ENCODE data around the gene SLC5A3. TPM values are rescaled to one million over a fixed set of nuclear protein-coding genes. Genes with fewer than 3 reads are reported as not detected.

SLC5A3 gene
- total RNA-seq, 1 donor from 2014 or later = 34.0 TPM

DNA sequence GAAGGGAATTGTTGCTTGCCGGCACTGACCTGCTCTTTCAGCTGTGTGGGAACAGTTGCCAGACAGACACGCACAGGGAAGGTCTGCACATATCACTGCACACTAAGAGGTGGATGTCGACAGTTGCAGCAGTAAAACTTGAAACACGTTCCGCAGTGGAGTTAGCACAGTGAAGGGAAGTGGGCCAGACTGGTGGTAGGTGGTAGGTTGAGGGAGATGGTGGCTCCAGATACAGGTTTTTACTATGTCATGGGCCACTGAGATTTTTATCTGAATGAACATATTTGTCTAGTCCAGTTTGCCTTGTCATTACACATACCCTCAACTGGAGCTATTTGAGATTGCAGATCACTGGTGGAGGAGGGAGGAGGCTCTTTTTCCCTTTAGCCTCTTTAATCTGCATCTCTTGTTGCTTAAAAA, 13.5 kb downstream of the SLC5A3 start:
- H3K4me3 ChIP-seq (ENCODE audit: low read depth, low read length) = no peak overlapping the region
- H3K36me3 ChIP-seq (ENCODE audit: control insufficient read depth, insufficient read depth, low read length) = no peaks in the 10 kb centered on the region
- no peaks in the 10 kb centered on the region for H3K27me3 ChIP-seq (ENCODE audit: control insufficient read depth, insufficient read depth, low read length)
- no peak for DNase-seq (ENCODE audit: low read depth)
- no peak for TF ChIP-seq CTCF (IDR thresholded peaks at IDR 0.05; ENCODE audit: insufficient read depth, low read length, severe bottlenecking)
- FAIRE-seq = no peak

DNA sequence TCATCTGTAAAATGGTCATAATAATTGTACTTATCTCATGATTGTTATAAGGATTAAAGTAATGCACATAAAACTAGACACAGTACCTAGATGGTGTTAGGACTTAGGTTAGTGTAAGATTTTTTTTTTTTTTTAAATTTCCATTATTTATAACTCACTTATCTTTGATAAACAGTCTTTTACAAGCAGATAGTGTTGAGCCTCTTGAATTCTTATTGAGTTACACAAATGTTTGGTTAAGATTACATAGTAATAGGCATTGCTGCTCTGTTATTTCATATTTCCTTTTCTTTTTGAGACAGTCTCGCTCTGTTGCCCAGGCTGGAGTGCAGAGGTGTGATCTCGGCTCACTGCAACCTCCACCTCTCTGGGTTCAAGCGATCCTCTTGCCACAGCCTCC, 15.4 kb downstream of the SLC5A3 start:
- DNase-seq (ENCODE audit: low read depth) (no peak), FAIRE-seq (no peak)
- Histone ChIP-seq H3K27me3 (ENCODE audit: control insufficient read depth, insufficient read depth, low read length) (no peaks in the 10 kb centered on the region), H3K4me3 (ENCODE audit: low read depth, low read length) (no peak overlapping the region), H3K36me3 (ENCODE audit: control insufficient read depth, insufficient read depth, low read length) (no peaks in the 10 kb centered on the region)
- no peak for TF ChIP-seq CTCF (IDR thresholded peaks at IDR 0.05; ENCODE audit: insufficient read depth, low read length, severe bottlenecking)

DNA sequence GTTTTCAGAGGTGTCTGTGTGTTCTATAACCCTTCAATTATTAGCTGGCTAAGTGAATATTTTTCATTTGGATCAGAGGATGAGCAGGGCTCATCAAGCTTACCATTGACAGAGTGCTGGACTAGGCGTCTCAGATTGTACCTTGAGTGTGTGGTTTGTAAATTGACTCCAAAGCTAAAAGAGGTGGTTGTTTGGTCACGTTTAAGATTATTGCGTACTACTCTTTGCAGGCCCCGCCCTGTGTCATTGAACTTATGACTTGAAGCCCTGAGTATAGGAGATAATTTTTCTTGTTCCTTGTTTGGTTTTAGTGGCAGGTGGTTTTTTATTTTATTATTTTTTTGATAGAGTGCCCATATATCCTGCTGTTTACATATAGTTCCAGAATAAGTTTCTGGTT, 17.7 kb downstream of the SLC5A3 start:
- FAIRE-seq (no peak), DNase-seq (ENCODE audit: low read depth) (no peak)
- Histone ChIP-seq H3K36me3 (ENCODE audit: control insufficient read depth, insufficient read depth, low read length) (peaks cover 6% of the 10 kb centered on the region), H3K27me3 (ENCODE audit: control insufficient read depth, insufficient read depth, low read length) (no peaks in the 10 kb centered on the region), H3K4me3 (ENCODE audit: low read depth, low read length) (no peak overlapping the region)
- no peak for TF ChIP-seq CTCF (IDR thresholded peaks at IDR 0.05; ENCODE audit: insufficient read depth, low read length, severe bottlenecking)

GRCh38 chr21:34091607-34092006, 18.2 kb downstream of the SLC5A3 start:
- Histone ChIP-seq H3K4me3 (ENCODE audit: low read depth, low read length) (no peak overlapping the region), H3K27me3 (ENCODE audit: control insufficient read depth, insufficient read depth, low read length) (no peaks in the 10 kb centered on the region), H3K36me3 (ENCODE audit: control insufficient read depth, insufficient read depth, low read length) (peaks cover 9% of the 10 kb centered on the region)
- DNase-seq (ENCODE audit: low read depth) (no peak), FAIRE-seq (no peak)
- peak; percentile 14 for TF ChIP-seq CTCF (IDR thresholded peaks at IDR 0.05; ENCODE audit: insufficient read depth, low read length, severe bottlenecking)

DNA sequence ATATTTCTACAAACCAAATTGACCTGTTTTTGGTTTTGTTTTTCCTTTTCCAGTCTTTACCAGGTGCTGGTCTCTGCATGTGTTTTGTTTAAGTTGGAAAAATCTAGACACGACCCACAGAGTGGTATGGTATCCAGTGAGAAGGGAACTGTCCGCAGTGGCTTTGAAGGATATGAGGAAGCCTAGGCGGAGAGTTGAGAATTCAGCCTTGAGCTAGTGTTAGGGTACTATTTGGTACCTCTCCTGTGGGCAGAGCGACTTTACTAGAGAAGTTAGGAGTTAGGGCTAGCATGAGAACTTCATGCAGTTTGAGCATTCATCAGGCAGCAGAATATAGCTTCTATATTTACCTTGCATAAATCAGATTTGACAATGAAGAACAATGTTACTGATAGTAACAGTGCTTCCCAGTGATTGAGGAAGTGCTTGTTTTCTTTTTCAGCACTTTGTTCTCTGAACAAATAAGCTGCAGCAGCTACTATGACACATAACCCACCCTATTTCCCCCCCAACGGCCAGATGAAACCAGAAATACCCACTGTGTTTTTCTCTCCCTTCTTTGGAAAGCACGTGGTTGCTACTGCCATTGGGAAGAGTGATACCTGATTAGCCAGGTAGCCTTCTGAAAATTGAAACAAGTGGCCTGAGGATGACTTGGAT, 19.0 kb downstream of the SLC5A3 start:
- no peak for DNase-seq (ENCODE audit: low read depth)
- Histone ChIP-seq H3K27me3 (ENCODE audit: control insufficient read depth, insufficient read depth, low read length) (no peaks in the 10 kb centered on the region), H3K4me3 (ENCODE audit: low read depth, low read length) (no peak overlapping the region), H3K36me3 (ENCODE audit: control insufficient read depth, insufficient read depth, low read length) (peaks cover 9% of the 10 kb centered on the region)
- no peak for FAIRE-seq
- TF ChIP-seq CTCF (IDR thresholded peaks at IDR 0.05; ENCODE audit: insufficient read depth, low read length, severe bottlenecking) = no peak

DNA sequence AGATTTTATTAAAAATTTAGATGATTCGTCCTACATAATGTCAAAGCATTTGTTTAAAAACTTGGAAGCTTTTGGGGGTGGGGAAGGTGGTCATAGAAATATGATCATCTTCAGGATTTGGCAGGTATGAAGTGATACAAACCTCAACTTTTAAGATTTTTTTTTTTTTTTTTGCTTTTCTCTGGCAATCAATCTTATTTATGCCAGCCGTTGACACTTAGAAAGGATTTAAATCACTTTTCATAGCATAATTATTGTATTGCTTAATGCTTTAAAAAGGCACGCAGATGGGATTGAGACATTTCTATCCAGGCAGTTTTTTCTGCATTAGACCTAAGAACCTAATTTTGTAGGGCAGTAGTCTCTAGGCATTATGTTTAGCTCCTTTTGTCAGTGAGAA, 19.7 kb downstream of the SLC5A3 start:
- Histone ChIP-seq H3K36me3 (ENCODE audit: control insufficient read depth, insufficient read depth, low read length) (peaks cover 9% of the 10 kb centered on the region), H3K4me3 (ENCODE audit: low read depth, low read length) (no peak overlapping the region), H3K27me3 (ENCODE audit: control insufficient read depth, insufficient read depth, low read length) (no peaks in the 10 kb centered on the region)
- TF ChIP-seq CTCF (IDR thresholded peaks at IDR 0.05; ENCODE audit: insufficient read depth, low read length, severe bottlenecking) = no peak
- DNase-seq (ENCODE audit: low read depth) (no peak), FAIRE-seq (no peak)

Measured in bronchial epithelial cell (primary cell).